Keratinocyte (primary cell): Measurements from ENCODE around the gene LRRC47. TPM values are rescaled to one million over a fixed set of nuclear protein-coding genes. Genes with fewer than 3 reads are reported as not detected.

Experiments
- DNase-seq: peaks from one replicate; pipeline ENCODE4 v3.0.0-alpha.2; 2011; ENCODE audit warnings: low read depth, missing footprints, low spot score
- FAIRE-seq: peaks from 2 replicates; lab custom pipeline; 2011; peaks lifted over from hg19 to GRCh38; lab: Jason Lieb, UNC
- H2AFZ ChIP-seq: 2 replicates; pipeline ENCODE4 v1.6.0; 2012; ENCODE audit warnings: low read length, control low read depth, inconsistent platforms; ENCODE audit not compliant: control insufficient read depth
- H3K27ac ChIP-seq: 2 replicates; pipeline ENCODE4 v1.5.1; 2011; ENCODE audit warnings: low read length; ENCODE audit not compliant: control insufficient read depth, insufficient read depth
- H3K27me3 ChIP-seq: 3 replicates; pipeline ENCODE4 v1.6.0; 2011; ENCODE audit warnings: low read length; ENCODE audit not compliant: control insufficient read depth, insufficient read depth; ENCODE audit errors: extremely low read depth
- H3K36me3 ChIP-seq, 2 experiments: 2 replicates in 1 of 2; 3 replicates in 1 of 2; pipeline ENCODE4 v1.5.1; 2011; ENCODE audit warnings: low read length in 2 of 2, mild to moderate bottlenecking in 1 of 2; ENCODE audit not compliant: control insufficient read depth in 2 of 2, insufficient read depth in 2 of 2; ENCODE audit errors: extremely low read depth in 1 of 2
- H3K4me1 ChIP-seq: 3 replicates; pipeline ENCODE4 v1.5.1; 2011; ENCODE audit warnings: low read length; ENCODE audit not compliant: control insufficient read depth, insufficient read depth; ENCODE audit errors: extremely low read depth
- H3K4me2 ChIP-seq: 3 replicates; pipeline ENCODE4 v1.6.0; 2011; ENCODE audit warnings: low read depth, low read length; ENCODE audit not compliant: control insufficient read depth, insufficient read depth; ENCODE audit errors: extremely low read depth
- H3K4me3 ChIP-seq, 3 experiments: fragments of 200-600 bp in 1 of 3; sonication (generic) in 1 of 3; 2 replicates in 2 of 3; 3 replicates in 1 of 3; pipeline ENCODE4 v1.5.1; 2011 to 2016; ENCODE audit warnings: low read length in 3 of 3, mild to moderate bottlenecking in 3 of 3, control low read depth in 2 of 3, inconsistent platforms in 1 of 3, low read depth in 1 of 3, mixed read lengths in 1 of 3, mixed run types in 1 of 3, moderate library complexity in 1 of 3; ENCODE audit not compliant: control insufficient read depth in 2 of 3, insufficient read depth in 2 of 3; ENCODE audit errors: extremely low read depth in 1 of 3
- H3K79me2 ChIP-seq: 2 replicates; pipeline ENCODE4 v1.6.0; 2012; ENCODE audit warnings: low read length; ENCODE audit not compliant: control insufficient read depth, insufficient read depth
- H3K9ac ChIP-seq: 3 replicates; pipeline ENCODE4 v1.6.0; 2011; ENCODE audit warnings: low read length; ENCODE audit not compliant: control insufficient read depth, insufficient read depth; ENCODE audit errors: extremely low read depth
- H3K9me1 ChIP-seq: 3 replicates; pipeline ENCODE4 v1.6.0; 2011; ENCODE audit warnings: low read length; ENCODE audit not compliant: control insufficient read depth, insufficient read depth; ENCODE audit errors: extremely low read depth
- H3K9me3 ChIP-seq: 2 replicates; pipeline ENCODE4 v1.5.1; 2012; ENCODE audit warnings: low read depth, low read length; ENCODE audit not compliant: control insufficient read depth
- H4K20me1 ChIP-seq: 3 replicates; pipeline ENCODE4 v1.6.0; 2011; ENCODE audit warnings: low read length; ENCODE audit not compliant: control insufficient read depth, insufficient read depth; ENCODE audit errors: extremely low read depth
- CTCF ChIP-seq, 3 experiments: IDR thresholded peaks in 1 of 3; conservative IDR thresholded peaks in 1 of 3; optimal IDR thresholded peaks in 1 of 3; 2 replicates in 2 of 3; 3 replicates in 1 of 3; pipeline versions ENCODE3 to v1.5.1; 2011; ENCODE audit warnings: low read length in 3 of 3, mild to moderate bottlenecking in 3 of 3, moderate library complexity in 2 of 3, control low read depth in 1 of 3, inconsistent platforms in 1 of 3; ENCODE audit not compliant: insufficient read depth in 2 of 3; ENCODE audit errors: extremely low read depth in 1 of 3
- EZH2 ChIP-seq: IDR thresholded peaks from one replicate; pipeline ENCODE4 v1.6.1; 2012; ENCODE audit warnings: inconsistent platforms, mild to moderate bottlenecking, low read length, moderate library complexity
- dilution Hi-C: fragments of 300-500 bp; cut with MboI; formaldehyde crosslinking; loops from one replicate; pipeline ENCODE4 v1.7.0; 2020; ENCODE audit warnings: low sequenced_read_pairs; ENCODE audit not compliant: extremely low pct_ligation_motif_present
- polyA plus RNA-seq, 5 experiments: library from polyadenylated mRNA; depleted of rRNA in 3 of 5; stranded (reverse) in 3 of 5; stranded (forward) in 1 of 5; unstranded in 1 of 5; fragments of >200 nt; gene quantifications; 1 replicate in 1 of 5; 2 replicates in 3 of 5; 3 replicates in 1 of 5; pipeline versions ENCODE4 v1.2.1 to v1.2.3, GENCODE V29; 2011 to 2012; ENCODE audit warnings: missing spikeins in 2 of 5, low read depth in 1 of 5, low replicate concordance in 1 of 5

LRRC47 gene
- polyA plus RNA-seq, 1 donor (not counting 4 experiments of a cell fraction or from before 2014, with no cell fraction given): 40.1 TPM

- no peak overlapping the region for H3K9ac ChIP-seq
- FAIRE-seq (no peak), DNase-seq (no peak)
- no peaks in the 10 kb centered on the region for H3K9me1 ChIP-seq
- no peak for TF ChIP-seq EZH2
- no peaks in the 10 kb centered on the region for H3K4me1 ChIP-seq
- no peak overlapping the region for H2AFZ ChIP-seq
- H3K9me3 ChIP-seq: no peaks in the 10 kb centered on the region
- no peaks in the 10 kb centered on the region for H3K27me3 ChIP-seq
- no peak overlapping the region for H3K4me2 ChIP-seq
- dilution Hi-C loops: no loop called here
- no peaks in the 10 kb centered on the region for H3K79me2 ChIP-seq
- no peak overlapping the region for H3K27ac ChIP-seq
- peaks cover 3 to 33% of the 10 kb centered on the region in 2 experiments for H3K36me3 ChIP-seq
- no peak overlapping the region for H3K4me3 ChIP-seq
- no peaks in the 10 kb centered on the region for H4K20me1 ChIP-seq
Measured at GRCh38 chr1:3841491-3841890, 45.2 kb upstream of the LRRC47 start.

- no peak for FAIRE-seq
- dilution Hi-C loops: no loop called here
- peaks cover 0 to 32% of the 10 kb centered on the region in 2 experiments for H3K36me3 ChIP-seq
Measured at GRCh38 chr1:3838788-3839187, 42.5 kb upstream of the LRRC47 start.

More at GRCh38 chr1:3838788-3839187, 42.5 kb upstream of the LRRC47 start:
- no peaks in the 10 kb centered on the region for H3K79me2 ChIP-seq
- H3K27ac ChIP-seq: no peak overlapping the region
- DNase-seq: no peak
- H3K4me2 ChIP-seq: no peak overlapping the region
- H3K9ac ChIP-seq: no peak overlapping the region
- TF ChIP-seq EZH2: no peak
- no peak for TF ChIP-seq CTCF (optimal IDR thresholded peaks at IDR 0.05 in 1 of 3, IDR thresholded peaks at IDR 0.05 in 1 of 3, conservative IDR thresholded peaks at IDR 0.05 in 1 of 3; ENCODE audit: extremely low read depth in 1 of 3, insufficient read depth in 2 of 3, low read length in 3 of 3)
- no peak overlapping the region for H2AFZ ChIP-seq
- no peaks in the 10 kb centered on the region for H4K20me1 ChIP-seq
- no peak overlapping the region for H3K4me3 ChIP-seq
- H3K9me3 ChIP-seq: no peaks in the 10 kb centered on the region
- H3K4me1 ChIP-seq: no peaks in the 10 kb centered on the region
- no peaks in the 10 kb centered on the region for H3K9me1 ChIP-seq
- no peaks in the 10 kb centered on the region for H3K27me3 ChIP-seq
